GM10248 (cell line): ENCODE results near the gene LZTS2.

Experiments
- CTCF ChIA-PET: fragments of 300-600 bp; sonication (Branson Sonifier 250); formaldehyde crosslinking; extraction: SDS; loops from one replicate; lab custom pipeline; 2021; ENCODE audit warnings: antibody characterized with exemption; lab: Yijun Ruan, JAX
- POLR2A ChIA-PET: fragments of 350-650 bp; sonication (Branson Sonifier 250); formaldehyde crosslinking; extraction: SDS; loops from one replicate; lab custom pipeline; 2020; ENCODE audit warnings: antibody characterized with exemption; lab: Yijun Ruan, JAX
- DNase-seq: peaks from one replicate; pipeline ENCODE4 v3.0.0; 2012; ENCODE audit errors: extremely low spot score
- CTCF ChIP-seq: IDR thresholded peaks from 2 replicates; pipeline ENCODE4 v1.5.1; 2012; ENCODE audit warnings: mild to moderate bottlenecking, low read depth; ENCODE audit errors: extremely low read depth, missing control alignments, control extremely low read depth

LZTS2 gene

GRCh38 chr10:100982916-100983830 is 16.4 kb upstream of the LZTS2 start:
- ChIA-PET POLR2A (interaction anchor here (0.5 kb wide), 1 partner anchor 440 kb away, joined by 4 read pairs; no protein-coding TSS in a partner anchor), CTCF (interaction anchor here (11.3 kb wide), 1 partner anchor 14 kb away, joined by 94 read pairs; the partner anchor contains the start of gene LZTS2)
- no peak for DNase-seq
- no peak for TF ChIP-seq CTCF

GRCh38 chr10:100983868-100984671 is 15.5 kb upstream of the LZTS2 start:
- no peak for TF ChIP-seq CTCF
- ChIA-PET POLR2A (no interaction called here), CTCF (interaction anchor here (11.3 kb wide), 1 partner anchor 13 kb away, joined by 94 read pairs; the partner anchor contains the start of gene LZTS2)
- DNase-seq = no peak

- CTCF ChIA-PET = interaction anchor here (0.8 to 11.3 kb wide), 4 partner anchors 9 to 77 kb away, joined by 3 to 94 read pairs (median 6); partner anchors contain the start of genes KAZALD1 and LZTS2
- POLR2A ChIA-PET = interaction anchor here (0.6 kb wide), 1 partner anchor 1129 kb away, joined by 6 read pairs; no protein-coding TSS in a partner anchor
- no peak for TF ChIP-seq CTCF
These were observed 14.9 kb upstream of the LZTS2 start for GRCh38 chr10:100984672-100985177.

GRCh38 chr10:100985336-100985735 is 14.3 kb upstream of the LZTS2 start:
- DNase-seq = no peak
- CTCF ChIA-PET = interaction anchor here (0.8 to 11.3 kb wide), 6 partner anchors 9 to 80 kb away, joined by 3 to 94 read pairs (median 4); partner anchors contain the start of genes KAZALD1 and LZTS2
- POLR2A ChIA-PET = interaction anchor here (0.6 kb wide), 1 partner anchor 1128 kb away, joined by 6 read pairs; no protein-coding TSS in a partner anchor
- no peak for TF ChIP-seq CTCF

More at GRCh38 chr10:100984672-100985177, 14.9 kb upstream of the LZTS2 start:
- no peak for DNase-seq

GRCh38 chr10:100986623-100986951 is 13.0 kb upstream of the LZTS2 start:
- no peak for TF ChIP-seq CTCF
- POLR2A ChIA-PET = no interaction called here

More at GRCh38 chr10:100986623-100986951, 13.0 kb upstream of the LZTS2 start:
- no peak for DNase-seq
- CTCF ChIA-PET = interaction anchor here (0.6 to 11.3 kb wide), 7 partner anchors 11 to 78 kb away, joined by 3 to 94 read pairs (median 3); partner anchors contain the start of gene LZTS2
